Activated naive CD4-positive, alpha-beta T cell treated with anti-CD3 and anti-CD28 coated beads, Interleukin-2, amount 50 U/mL, for 16 hours (primary cell): ENCODE measurements around the gene PDZD2.
"Not testable (repeated sequence)": the region's sequence is repeated elsewhere in the genome, so short reads cannot be mapped to it uniquely, and the experiment has no call there.

ENCODE experiments used
- DNase-seq: peaks from one replicate; pipeline ENCODE4 v3.0.0-alpha.2; 2020

The PDZD2 gene

DNA sequence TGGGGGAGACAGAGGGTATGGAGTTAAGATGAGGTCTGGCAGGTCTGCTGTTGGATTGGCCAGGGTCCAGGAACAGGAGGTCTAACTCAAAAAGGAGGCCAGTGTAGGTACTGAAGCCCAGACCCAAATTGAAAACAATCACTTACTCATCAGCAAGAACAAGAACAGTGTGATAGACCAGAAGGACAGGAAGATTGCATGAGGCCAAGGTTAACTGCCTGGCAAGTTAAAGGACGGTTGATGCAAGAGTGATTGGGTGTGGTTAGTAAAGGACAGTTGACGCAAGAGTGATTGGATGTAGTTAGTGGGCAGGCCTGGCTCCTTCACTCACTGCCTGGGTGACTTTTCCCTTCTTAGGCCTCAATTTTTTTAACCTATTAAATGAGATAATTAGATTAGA is 132.6 kb downstream of the PDZD2 start:
- no peak for DNase-seq

- DNase-seq = not testable (repeated sequence)
These were observed 137.4 kb downstream of the PDZD2 start for GRCh38 chr5:31776294-31776693.

DNA sequence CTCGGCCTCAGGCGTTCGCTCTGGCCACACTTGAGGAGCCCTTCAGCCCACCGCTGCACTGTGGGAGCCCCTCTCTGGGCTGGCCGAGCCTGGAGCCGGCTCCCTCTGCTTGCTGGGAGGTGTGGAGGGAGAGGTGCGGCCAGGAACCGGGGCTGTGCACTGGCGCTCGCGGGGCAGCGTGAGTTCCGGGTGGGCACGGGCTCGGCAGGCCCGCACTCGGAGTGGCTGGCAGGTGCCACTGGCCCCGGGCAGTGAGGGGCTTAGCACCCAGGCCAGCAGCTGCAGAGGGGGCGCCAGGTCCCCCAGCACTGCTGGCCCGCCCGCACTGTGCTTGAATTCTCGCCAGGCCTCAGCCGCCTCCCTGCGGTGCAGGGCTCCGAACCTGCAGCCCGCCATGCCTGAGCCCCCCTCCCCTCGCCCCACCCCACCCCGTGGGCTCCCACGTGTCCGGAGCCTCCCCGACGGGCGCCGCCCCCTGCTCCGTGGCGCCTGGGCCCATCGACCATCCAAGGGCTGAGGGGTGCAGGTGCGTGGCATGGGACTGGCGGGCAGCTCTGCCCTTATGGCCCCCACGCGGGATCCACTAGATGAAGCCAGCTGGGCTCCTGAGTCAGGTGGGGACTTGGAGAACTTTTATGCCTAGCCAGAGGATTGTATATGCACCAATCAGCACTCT is 138.2 kb downstream of the PDZD2 start:
- no peak for DNase-seq

- DNase-seq = no peak
These were observed 142.8 kb downstream of the PDZD2 start for GRCh38 chr5:31781772-31782171.

- DNase-seq = no peak
These were observed 144.2 kb downstream of the PDZD2 start for GRCh38 chr5:31783086-31783645.

DNA sequence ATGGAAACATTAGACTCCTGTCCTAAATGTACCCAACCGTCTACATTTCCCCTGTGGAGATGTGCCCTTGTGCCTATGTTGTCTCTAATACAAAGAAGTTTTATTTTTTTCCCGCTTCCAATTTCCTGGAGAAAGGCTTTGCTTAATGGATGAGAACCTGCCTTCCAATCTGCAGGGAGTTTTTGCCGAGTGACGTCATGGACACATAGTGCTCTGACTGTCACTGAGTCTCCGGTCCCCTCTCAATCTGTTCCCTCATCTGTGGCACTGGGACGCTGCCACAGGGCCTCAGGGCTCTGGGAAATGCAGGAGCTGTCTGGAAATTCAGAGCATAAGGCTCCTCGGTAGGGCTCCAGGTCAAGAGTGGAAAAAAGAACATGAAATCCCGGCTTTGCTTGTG is 144.8 kb downstream of the PDZD2 start:
- no peak for DNase-seq

DNA sequence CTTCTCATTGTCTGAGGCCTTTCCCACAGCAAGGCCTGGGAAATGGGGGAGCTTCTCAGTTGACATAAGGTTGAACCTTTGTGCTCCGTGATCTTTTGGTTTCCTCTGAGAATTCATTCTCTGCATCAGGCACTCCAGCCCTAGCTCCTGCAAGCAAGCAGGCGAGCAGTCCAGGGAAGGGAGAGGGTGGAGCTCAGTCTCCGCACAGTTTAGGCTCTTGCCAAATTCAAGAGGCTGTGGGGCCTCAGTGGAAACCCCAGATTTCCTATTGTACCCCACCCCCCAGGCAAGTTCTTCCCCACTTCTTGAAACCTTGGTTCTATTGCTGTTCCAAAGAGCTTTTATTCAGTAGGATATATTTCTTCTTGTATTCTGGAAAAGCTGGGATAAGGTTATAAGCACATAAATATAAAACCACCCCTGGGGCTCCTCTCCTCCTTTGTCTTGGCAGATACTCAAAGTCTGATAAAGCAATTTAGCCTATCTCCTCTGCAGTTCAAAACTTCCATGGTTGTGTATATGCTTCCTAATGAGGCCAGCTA is 147.2 kb downstream of the PDZD2 start:
- no peak for DNase-seq

GRCh38 chr5:31794009-31794408 is 155.1 kb downstream of the PDZD2 start:
- no peak for DNase-seq

GRCh38 chr5:31798168-31798567 is 159.2 kb downstream of the PDZD2 start:
- no peak for DNase-seq

DNA sequence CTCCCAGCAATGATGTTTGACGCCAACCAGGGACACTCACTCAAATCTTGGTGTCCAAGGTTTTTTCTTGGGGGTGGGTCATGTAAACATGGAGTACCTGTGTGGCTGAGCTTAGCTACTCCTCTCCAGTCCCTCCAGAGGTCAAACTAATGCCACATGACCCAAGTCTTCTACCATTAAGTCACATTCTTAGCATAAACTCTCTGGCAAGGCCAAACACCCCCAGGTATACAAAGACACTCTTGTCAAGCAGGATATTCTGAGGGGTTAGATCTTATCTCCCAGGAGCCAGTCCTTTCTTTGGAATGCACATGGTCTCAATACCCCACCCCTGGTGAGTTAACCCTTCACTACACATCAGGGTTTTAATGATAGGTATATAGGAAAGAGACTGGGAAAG is 161.4 kb downstream of the PDZD2 start:
- DNase-seq = no peak

DNA sequence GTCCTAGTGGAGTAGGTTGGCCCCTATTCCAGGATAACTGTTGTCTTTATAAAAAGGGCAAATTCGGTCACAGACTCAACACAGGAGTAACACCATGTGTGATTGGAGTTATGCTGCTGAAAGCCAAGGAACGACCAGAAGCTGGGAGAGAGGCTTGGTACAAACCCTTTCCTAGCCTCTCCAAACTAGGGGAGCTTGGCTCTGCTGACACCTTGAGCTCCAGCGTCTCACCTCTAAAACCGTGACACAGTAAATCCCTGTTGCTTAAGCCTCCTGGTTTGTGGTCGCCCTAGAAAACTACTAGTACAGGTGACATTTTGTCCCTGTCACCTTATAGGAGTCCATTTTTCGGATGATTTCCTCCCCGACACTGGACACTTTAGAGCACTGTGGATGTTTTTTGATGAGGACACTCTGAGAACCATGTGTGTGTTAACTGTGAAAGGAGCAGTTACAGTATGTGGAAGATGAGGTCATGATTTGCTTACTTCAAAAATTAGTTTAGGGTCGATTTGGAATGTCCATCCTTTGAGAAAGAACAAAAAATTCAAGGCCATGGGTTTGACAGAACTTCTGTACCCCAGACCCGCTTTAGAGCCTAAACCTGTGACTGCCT is 167.0 kb downstream of the PDZD2 start:
- DNase-seq = no peak

- no peak for DNase-seq
These were observed 167.6 kb downstream of the PDZD2 start for GRCh38 chr5:31806561-31806960.

GRCh38 chr5:31807789-31808540 is 169.0 kb downstream of the PDZD2 start:
- no peak for DNase-seq

- DNase-seq = no peak
These were observed 170.3 kb downstream of the PDZD2 start for GRCh38 chr5:31809050-31809870.

DNA sequence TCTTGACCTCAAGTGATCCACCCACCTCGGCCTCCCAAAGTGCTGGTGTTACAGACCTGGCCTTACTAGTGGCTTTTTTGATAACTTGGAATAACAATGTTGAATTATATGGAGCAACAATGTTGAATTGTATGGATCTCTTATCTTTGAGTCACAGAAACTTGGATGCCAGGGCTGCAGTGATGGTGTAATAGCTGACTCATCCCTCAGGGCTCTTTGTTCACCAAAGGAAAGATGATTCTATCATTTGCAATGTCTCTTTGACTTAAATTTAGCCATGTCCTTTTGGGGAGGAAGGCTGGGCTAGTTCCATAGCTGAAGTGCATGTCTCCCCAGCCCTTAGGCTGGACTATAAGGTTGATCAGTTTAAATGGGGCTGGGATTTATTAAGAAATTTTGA is 172.3 kb downstream of the PDZD2 start:
- no peak for DNase-seq

- DNase-seq = no peak
These were observed 176.4 kb downstream of the PDZD2 start for GRCh38 chr5:31815376-31815775.

GRCh38 chr5:31819926-31820516 is 181.1 kb downstream of the PDZD2 start:
- DNase-seq = no peak

GRCh38 chr5:31823472-31823871 is 184.5 kb downstream of the PDZD2 start:
- DNase-seq = no peak

GRCh38 chr5:31824869-31825517 is 186.1 kb downstream of the PDZD2 start:
- DNase-seq = no peak

GRCh38 chr5:31825518-31826068 is 186.7 kb downstream of the PDZD2 start:
- DNase-seq = peak; percentile 45

- no peak for DNase-seq
These were observed 188.9 kb downstream of the PDZD2 start for GRCh38 chr5:31827867-31828266.
